Ishikawa (cell line): ENCODE results near the gene U2SURP.

ENCODE experiments used
- CEBPB ChIP-seq: IDR thresholded peaks from 2 replicates; pipeline ENCODE4 v1.6.1; 2012
- CREB1 ChIP-seq: IDR thresholded peaks from 2 replicates; pipeline ENCODE4 v1.6.1; 2012; ENCODE audit warnings: low read depth
- EGR1 ChIP-seq: IDR thresholded peaks from 2 replicates; pipeline ENCODE4 v1.6.1; 2012
- EP300 ChIP-seq: IDR thresholded peaks from 2 replicates; pipeline ENCODE4 v1.6.1; 2012; ENCODE audit warnings: borderline replicate concordance
- FOXM1 ChIP-seq: IDR thresholded peaks from 2 replicates; pipeline ENCODE4 v1.6.1; 2012; ENCODE audit warnings: low read depth, borderline replicate concordance
- NFIC ChIP-seq: IDR thresholded peaks from 2 replicates; pipeline ENCODE4 v1.6.1; 2012
- RAD21 ChIP-seq: IDR thresholded peaks from 2 replicates; pipeline ENCODE4 v1.6.1; 2012; ENCODE audit warnings: low read depth
- TAF1 ChIP-seq: IDR thresholded peaks from 2 replicates; pipeline ENCODE4 v1.6.1; 2012; ENCODE audit warnings: low read depth, mild to moderate bottlenecking
- TCF12 ChIP-seq: IDR thresholded peaks from 2 replicates; pipeline ENCODE4 v1.6.1; 2012; ENCODE audit warnings: low read depth
- TEAD4 ChIP-seq: IDR thresholded peaks from 2 replicates; pipeline ENCODE4 v1.6.1; 2012
- YY1 ChIP-seq: IDR thresholded peaks from 2 replicates; pipeline ENCODE4 v1.6.1; 2012; ENCODE audit warnings: low read depth
- ZBTB7A ChIP-seq: IDR thresholded peaks from 2 replicates; pipeline ENCODE4 v1.6.1; 2012; ENCODE audit warnings: low read depth
- TF ChIP-seq, protein P1 (sequence below): IDR thresholded peaks from 2 replicates; pipeline ENCODE4 v1.6.1; 2012
- TF ChIP-seq, protein P2 (sequence below): IDR thresholded peaks from 2 replicates; pipeline ENCODE4 v1.6.1; 2012; ENCODE audit warnings: low read depth, mild to moderate bottlenecking
- TF ChIP-seq, protein P3 (sequence below): IDR thresholded peaks from 2 replicates; pipeline ENCODE4 v1.6.1; 2012

The U2SURP gene

DNA sequence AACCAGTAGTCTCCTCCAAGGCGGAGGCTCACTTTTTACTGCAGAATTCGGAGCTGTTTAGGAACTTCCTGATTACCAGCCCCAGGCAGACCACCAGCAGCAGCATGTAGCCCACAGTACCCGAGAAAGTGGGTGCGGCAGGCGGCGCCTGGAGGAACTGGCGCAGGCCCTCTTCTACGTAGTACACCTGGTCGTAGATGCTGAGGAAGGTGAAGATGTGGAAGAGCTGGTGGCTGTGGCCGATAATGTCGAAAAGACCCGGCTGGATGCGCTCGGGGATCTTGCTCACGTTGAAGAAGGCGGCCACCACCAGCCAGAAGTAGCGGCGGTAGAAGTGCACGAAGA lies 39.2 kb upstream of the U2SURP start:
- no peak for TF ChIP-seq EP300
- no peak for TF ChIP-seq FOXM1
- TF ChIP-seq NFIC, result no peak
- TF ChIP-seq ZBTB7A, result no peak

DNA sequence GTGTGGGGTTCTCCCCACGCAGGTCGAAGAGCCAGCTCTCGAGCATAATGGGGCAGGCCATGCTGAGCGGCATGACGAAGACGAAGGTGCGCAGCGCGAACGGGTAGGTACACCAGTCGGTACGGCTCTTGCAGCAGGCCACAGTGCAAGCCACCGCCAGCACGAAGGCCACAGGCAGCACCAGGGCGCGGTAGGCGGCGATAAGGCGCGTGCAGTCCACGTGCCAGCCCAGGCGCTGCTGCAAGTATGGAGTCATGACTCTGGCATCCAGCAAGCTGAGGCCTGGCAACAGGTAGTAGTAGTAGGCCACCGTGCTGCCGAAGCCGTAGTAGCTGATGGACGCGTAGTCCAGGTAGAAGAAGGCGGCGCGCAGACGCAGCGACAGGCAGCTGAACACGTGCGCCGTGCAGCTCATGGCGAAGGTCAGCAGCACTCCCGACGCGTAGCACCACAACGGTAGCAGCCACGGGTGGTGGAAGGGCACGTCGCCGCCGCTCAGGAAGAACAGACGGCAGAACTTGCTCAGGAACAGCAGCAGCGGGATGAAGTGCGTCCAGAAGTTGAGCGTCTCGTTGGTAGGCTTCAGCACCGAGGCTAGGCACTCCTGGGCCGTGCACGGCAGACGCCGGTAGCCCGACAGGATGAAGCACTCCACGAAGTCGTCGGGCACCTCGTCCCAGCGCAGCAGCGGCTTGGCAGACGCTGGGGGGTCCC lies 38.7 kb upstream of the U2SURP start:
- TF ChIP-seq TAF1 (no peak), FOXM1 (no peak), RAD21 (no peak), ZBTB7A (no peak), CREB1 (no peak), EGR1 (no peak), EP300 (no peak), CEBPB (no peak), NFIC (no peak), TEAD4 (no peak), TCF12 (no peak)
- TF ChIP-seq, protein P1, sequence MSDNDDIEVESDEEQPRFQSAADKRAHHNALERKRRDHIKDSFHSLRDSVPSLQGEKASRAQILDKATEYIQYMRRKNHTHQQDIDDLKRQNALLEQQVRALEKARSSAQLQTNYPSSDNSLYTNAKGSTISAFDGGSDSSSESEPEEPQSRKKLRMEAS, result no peak
- TF ChIP-seq, protein P2, sequence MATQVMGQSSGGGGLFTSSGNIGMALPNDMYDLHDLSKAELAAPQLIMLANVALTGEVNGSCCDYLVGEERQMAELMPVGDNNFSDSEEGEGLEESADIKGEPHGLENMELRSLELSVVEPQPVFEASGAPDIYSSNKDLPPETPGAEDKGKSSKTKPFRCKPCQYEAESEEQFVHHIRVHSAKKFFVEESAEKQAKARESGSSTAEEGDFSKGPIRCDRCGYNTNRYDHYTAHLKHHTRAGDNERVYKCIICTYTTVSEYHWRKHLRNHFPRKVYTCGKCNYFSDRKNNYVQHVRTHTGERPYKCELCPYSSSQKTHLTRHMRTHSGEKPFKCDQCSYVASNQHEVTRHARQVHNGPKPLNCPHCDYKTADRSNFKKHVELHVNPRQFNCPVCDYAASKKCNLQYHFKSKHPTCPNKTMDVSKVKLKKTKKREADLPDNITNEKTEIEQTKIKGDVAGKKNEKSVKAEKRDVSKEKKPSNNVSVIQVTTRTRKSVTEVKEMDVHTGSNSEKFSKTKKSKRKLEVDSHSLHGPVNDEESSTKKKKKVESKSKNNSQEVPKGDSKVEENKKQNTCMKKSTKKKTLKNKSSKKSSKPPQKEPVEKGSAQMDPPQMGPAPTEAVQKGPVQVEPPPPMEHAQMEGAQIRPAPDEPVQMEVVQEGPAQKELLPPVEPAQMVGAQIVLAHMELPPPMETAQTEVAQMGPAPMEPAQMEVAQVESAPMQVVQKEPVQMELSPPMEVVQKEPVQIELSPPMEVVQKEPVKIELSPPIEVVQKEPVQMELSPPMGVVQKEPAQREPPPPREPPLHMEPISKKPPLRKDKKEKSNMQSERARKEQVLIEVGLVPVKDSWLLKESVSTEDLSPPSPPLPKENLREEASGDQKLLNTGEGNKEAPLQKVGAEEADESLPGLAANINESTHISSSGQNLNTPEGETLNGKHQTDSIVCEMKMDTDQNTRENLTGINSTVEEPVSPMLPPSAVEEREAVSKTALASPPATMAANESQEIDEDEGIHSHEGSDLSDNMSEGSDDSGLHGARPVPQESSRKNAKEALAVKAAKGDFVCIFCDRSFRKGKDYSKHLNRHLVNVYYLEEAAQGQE, result no peak
- TF ChIP-seq, protein P3, sequence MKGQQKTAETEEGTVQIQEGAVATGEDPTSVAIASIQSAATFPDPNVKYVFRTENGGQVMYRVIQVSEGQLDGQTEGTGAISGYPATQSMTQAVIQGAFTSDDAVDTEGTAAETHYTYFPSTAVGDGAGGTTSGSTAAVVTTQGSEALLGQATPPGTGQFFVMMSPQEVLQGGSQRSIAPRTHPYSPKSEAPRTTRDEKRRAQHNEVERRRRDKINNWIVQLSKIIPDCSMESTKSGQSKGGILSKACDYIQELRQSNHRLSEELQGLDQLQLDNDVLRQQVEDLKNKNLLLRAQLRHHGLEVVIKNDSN, result no peak

DNA sequence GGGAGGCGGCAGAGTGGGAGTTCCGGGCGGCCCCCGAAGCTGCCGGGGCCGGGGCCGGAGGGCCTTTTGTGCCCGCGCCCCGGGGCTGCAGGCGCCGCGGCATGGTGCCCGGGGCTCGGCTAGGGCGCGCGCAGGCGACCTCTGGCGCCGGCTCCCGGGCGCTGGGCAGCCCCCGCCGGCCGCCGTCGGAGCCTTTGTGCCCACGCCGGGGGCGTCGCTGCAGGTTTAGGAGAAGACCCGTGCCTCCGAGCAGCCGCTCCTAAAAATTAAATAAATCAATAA lies 38.2 kb upstream of the U2SURP start:
- TF ChIP-seq CEBPB (no peak), YY1 (no peak), EP300 (no peak), TCF12 (no peak), CREB1 (no peak), TEAD4 (no peak), ZBTB7A (no peak), TAF1 (no peak), EGR1 (no peak), FOXM1 (no peak), NFIC (no peak)

DNA sequence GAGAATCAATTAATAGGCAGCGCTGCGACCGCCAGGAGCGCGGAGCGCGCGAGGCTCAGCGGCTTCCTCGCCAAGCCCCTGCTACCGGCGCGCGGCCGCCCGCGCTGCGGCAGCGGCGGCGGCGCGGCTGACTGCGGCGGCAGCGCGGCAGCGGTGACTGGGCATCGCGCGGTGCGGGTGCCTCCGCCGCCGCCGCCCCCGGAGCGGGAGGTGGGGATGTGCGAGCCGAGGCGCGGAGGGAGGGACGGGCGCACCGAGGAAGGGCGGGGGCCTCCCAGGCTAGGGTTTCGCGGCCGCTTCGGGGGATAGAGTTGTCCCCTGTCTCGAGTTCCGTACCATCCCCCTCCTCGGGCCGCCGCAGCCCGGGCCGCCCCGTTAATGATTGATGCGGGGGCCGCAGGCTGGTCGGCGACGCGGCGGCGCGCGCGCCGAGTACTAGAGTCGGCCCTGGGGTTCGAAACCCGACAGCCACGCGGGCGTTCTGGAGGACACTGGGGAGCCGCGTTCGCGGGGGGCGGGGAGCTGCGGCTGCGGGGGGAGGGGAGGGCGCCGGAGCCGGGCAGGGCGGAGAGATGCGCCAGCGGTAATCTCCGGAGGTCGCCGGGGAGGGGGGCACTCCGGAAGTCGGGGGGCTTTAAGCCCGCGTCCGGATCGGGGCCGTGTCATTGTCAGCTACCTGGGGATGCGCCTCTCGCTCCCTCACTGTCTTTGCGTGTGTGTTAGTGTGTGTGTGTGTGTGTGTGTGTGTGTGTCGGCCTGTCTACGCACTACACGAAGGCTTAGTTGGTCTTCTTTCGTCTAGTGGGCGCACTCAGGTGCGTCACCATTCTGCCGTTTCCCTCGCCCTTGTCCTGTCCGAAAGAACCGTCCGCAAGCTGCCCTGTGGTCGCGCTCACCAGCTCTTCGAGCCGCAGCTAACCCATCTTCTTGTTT lies 37.6 kb upstream of the U2SURP start, which contains the start of gene PAQR9:
PAQR9 (minus strand) TSS at position 159 of the 933 bp plus-strand sequence. CDS start 338 bp downstream, outside the sequence.
- 0 out of 2 replicates have a peak, but pooled peaks have one; percentile 22 for TF ChIP-seq ZBTB7A
- TF ChIP-seq TAF1, result peak; percentile 31; the same call in 1 of the 2 replicates
- TF ChIP-seq, protein P1, result no peak
- TF ChIP-seq EGR1, result 0 out of 2 replicates have a peak, but pooled peaks have one; percentile 9
- no peak for TF ChIP-seq YY1

DNA sequence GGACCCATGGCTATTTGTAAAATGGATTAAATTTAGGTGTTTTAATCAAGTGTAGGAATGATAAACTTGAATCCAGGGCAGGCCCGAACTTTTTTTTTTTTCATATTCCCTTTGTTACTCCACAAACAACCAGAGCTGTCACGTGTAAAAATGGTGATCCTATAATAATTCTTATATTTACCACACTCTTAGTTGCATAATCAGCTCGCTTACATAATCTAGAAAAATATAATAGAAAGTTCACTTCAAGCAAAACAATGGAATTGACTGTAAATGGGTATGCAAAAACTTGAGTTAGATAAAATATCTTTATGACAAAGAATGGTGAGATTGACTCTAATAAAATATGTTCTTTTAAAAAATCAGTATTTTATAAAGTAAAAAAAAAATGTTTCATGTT lies 35.8 kb upstream of the U2SURP start:
- no peak for TF ChIP-seq EGR1
- no peak for TF ChIP-seq ZBTB7A
- TF ChIP-seq CEBPB, result no peak
- no peak for TF ChIP-seq TEAD4
- TF ChIP-seq, protein P3, result no peak
- TF ChIP-seq, protein P1, result no peak
- no peak for TF ChIP-seq NFIC
- TF ChIP-seq, protein P2, result no peak
- TF ChIP-seq FOXM1, result no peak
- no peak for TF ChIP-seq EP300
- no peak for TF ChIP-seq RAD21
- TF ChIP-seq CREB1, result no peak
- TF ChIP-seq YY1, result no peak
- TF ChIP-seq TAF1, result no peak
- TF ChIP-seq TCF12, result no peak
